Measurements from ENCODE around the gene CIBAR2.
"Not testable (repeated sequence)": the region's sequence is repeated elsewhere in the genome, so short reads cannot be mapped to it uniquely, and the experiment has no call there.

CIBAR2 gene

DNA sequence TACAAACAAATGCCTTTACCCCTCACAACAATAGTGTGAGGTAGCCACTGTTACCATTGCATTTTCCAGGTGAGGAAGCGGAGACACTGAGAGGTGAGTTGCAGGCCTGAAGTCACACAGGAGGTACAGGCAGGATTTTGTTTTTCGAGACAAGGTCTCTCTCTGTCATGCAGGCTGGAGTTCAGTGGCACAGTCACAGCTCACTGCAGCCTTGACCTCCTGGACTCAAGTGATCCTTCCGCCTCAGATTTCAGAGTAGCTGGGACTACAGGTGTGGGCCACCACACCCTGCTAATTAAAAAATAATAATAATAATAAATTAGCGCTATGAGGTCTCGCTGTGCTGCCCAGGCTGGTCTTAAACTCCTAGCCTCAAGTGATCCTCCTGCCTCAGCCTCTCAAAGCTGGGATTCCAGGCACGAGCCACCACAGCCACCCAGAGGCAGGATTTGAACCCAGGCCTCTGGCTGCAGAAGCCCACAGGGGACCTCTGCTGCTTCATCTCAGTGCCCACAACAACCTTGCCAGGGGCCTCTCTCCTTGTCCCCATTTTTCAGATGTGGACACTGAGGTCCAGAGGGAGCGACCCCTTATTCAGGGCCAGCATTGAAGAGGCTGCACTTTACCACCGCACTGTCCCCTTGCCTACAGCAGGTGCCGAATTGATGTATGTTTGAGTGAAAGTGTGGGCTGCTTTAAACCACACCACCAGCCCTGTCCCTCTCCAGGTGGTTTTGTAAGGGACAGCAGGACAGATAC is 16.0 kb upstream of the CIBAR2 start:
- DNase-seq (ENCODE audit: low read depth), result no peak

DNA sequence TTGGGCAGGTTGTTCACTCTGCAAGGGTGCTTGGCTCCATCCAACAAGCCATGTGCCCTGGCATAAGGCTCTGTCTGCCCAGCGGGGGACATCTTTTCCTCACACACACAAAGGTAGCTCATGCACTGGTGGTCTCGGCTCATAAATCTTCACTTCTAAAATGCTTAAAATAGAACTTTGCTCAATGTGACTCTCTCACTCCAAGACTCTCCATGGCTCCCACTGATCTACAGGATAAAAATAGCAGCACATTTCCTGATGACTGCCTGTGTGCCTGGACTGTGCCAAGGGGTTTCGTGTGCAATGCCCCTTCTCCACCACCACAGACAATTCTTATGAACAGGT is 15.1 kb upstream of the CIBAR2 start:
- no peak for DNase-seq (ENCODE audit: low read depth)

GRCh38 chr16:85126705-85127378 is 14.6 kb upstream of the CIBAR2 start:
- DNase-seq (ENCODE audit: low read depth), result peak; percentile 73

DNA sequence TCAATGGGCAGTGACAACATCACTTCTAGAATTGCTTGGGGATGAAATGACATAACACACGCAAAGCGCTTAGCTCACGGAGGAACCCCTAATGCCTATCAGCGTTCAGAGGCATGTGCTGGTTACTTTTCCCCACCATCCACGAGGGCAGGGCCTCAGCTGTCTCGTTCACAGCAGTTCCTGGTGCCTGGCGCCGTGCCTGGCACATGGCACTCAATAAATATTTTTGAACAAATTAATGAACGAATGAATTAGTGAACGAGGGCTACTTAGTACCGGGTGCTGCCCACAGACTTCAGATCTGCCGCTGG is 14.1 kb upstream of the CIBAR2 start:
- DNase-seq (ENCODE audit: low read depth), result no peak

DNA sequence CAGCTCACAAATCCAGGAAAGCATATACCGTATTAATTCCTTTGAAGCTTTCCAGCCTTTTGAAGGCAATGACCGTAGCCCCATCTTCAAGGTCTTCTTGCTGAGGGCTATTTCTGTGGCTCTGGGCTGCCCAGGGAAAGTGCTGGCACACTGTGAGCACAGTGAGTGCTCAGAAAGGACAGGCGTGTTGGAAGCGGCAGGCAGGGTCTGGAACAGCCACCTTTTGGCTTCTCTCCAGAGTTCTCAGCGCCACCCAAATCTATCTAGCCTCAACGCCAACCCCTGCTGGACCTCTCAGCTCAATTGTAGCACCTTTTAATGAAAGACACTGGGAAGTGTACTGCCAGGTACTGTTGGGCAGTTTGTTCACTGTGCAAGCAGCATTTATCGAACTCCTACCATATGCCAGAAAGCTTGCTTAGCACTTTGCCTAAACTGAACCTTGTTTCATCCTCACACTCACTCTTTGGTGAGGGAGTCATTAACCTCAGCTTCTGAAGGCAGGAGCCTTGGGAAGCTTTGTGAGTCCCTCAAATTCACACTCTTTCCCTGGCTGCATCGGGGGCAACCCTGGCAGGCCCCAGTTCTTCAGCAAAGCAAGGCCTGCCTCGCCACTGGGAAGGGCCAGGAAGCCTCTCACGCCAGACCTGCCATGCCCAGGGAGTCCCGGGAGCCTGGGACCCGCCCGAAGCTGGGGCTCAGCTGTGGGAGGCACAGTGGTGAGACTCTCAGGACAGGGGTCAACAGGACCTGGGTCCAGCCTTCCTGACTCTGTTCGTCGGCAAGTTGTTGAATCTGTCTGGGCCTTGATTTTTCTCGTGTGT is 13.5 kb upstream of the CIBAR2 start:
- no peak for DNase-seq (ENCODE audit: low read depth)

- DNase-seq (ENCODE audit: low read depth), result no peak
Observed at GRCh38 chr16:85124636-85125346, 12.5 kb upstream of the CIBAR2 start.

DNA sequence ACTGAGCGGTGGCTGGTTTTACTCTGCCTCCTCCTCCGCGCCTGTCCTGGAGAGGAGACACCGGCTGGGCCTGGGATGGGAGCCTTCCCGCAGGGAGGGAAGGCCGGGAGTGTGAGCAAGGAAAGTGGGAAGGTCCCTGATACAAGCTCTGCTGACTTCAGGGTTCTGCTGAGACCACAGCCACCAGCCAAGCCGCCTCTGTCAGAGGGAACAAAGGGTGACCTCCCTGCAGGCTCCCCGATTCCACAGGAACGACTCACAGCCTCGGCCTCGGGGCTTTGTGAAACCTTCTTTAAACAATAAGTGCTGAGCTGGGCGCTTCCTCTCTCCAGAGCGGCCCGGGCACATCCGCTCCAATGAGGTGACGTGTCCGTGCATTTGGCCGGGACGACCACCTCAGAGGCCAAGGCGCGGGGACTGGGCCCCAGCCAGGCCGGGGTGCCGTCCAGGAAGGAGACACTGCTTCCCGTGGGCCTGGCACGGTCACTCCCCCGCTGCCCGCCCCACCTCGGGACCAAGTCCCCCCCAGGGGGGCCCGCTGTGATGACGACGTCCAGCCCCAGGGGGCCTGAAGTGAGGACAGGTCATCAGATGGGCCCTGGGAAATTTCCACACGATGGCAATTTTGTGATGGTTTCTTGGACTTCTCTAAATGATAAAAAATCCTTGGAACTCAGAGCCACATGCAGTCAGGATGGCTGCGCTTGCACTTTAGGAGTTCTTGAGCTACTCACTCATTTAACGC is 11.8 kb upstream of the CIBAR2 start:
- DNase-seq (ENCODE audit: low read depth), result no peak

- not testable (repeated sequence) for DNase-seq (ENCODE audit: low read depth)
Observed at GRCh38 chr16:85123441-85123840, 11.2 kb upstream of the CIBAR2 start.

- no peak for DNase-seq (ENCODE audit: low read depth)
Observed at GRCh38 chr16:85120006-85120340, 7.7 kb upstream of the CIBAR2 start.

DNA sequence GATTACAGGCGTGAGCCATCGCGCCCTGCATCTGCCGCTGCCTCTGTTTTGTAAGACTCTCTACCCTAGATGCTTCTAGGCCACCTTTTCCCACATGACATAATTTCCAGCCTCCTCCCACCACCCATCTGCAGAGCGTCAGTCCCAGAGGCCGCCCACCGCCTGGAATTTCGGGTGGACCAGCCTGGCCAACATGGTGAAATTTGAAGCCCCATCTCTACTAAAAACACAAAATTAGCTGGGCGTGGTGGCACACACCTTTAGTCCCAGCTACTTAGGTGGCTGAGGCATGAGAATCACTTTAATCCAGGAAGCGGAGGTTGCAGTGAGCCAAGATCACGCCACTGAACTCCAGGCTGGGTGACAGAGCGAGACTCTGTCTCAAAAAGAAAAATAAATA is 5.1 kb upstream of the CIBAR2 start:
- DNase-seq (ENCODE audit: low read depth), result no peak

GRCh38 chr16:85114909-85115567 is 2.8 kb upstream of the CIBAR2 start:
- DNase-seq (ENCODE audit: low read depth), result peak; percentile 63

- DNase-seq (ENCODE audit: low read depth), result no peak
Observed at GRCh38 chr16:85113913-85114312, 1.6 kb upstream of the CIBAR2 start.

DNA sequence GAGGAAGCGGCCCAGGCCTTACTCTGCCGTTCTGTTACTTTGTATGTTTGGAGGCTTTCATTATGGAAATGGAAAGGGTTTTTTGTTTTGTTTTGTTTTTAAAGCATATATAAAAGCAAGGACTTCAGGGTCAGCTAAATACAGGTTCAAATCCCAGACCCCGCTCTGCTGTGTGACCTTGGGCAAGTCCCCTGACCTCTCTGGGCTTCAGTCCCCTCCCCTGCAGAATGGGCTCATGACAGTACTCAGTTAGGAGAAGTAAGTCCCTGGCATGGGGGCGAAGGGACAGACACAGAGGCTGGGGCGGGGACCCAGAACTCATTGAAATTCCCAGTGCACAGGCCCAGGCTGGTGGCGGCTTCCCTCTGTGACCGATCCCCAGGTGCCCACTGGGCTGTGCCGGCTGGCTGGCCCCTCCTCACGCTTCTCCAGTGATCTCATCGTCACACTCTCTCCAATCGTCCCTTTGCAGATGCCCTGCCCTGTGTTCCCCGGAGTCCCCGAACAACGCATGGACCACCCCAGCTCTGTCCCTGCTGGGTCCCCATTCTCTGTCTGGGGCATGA is 979 bp upstream of the CIBAR2 start:
- DNase-seq (ENCODE audit: low read depth), result no peak

DNA sequence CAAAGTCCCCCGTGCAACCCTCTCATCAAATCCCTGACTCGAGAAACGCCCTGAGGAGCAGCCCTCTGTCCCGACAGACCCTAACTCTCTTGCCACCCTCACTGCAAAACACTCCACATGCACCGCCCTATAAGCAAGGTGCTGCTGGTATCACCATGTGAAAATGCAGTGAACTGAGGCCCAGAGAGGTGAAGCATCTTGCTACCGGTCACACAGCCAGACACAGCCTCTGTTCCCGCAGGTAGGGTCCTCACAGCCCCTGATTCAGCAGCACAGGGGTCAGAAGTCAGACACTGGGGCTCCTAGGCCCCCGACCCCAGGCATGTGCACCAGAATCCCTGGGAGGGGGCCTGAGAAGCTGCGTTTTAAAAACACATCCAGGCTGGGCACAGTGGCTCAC is 1.1 kb downstream of the CIBAR2 start:
- DNase-seq (ENCODE audit: low read depth), result no peak

DNA sequence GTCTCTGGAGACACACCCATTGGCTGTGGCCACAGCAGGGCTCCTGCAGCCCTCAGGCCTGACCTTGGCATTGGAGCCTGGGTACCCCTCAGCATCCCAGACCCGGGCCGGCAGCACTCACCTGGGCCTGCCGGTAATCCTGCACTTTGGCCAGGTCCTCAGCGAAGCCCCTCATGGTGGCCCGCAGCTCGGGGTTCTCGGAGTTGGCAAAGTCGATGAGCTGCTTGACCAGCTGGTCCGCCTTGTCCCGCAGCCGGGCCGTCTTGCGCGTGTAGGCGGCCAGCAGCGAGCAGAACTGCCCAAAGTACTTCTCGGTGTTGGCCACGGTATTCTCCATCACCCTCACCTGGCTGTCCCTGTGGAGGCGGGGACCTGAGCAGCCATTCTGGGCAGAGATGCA is 2.2 kb downstream of the CIBAR2 start:
- no peak for DNase-seq (ENCODE audit: low read depth)

DNA sequence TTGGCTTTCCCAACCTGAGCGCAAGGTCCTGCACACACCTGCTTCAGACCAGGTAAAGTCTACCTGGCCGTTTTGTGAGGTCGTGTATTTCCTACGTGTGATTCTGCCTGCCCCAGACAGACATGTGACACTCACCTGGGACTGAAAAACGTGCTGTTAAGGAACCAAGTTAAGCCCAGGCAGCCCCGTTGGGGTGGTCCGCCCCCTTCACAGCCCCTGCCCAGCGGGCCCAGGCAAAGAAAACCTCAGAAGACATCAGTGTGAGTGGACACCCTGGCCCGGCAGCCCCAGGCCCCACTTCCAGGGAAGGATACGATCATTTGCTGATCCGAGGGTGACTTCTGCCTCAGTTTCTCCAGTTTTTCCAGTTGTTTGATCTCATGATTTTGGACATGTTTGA is 4.7 kb downstream of the CIBAR2 start:
- no peak for DNase-seq (ENCODE audit: low read depth)

GRCh38 chr16:85107083-85107482 is 5.2 kb downstream of the CIBAR2 start:
- no peak for DNase-seq (ENCODE audit: low read depth)

DNA sequence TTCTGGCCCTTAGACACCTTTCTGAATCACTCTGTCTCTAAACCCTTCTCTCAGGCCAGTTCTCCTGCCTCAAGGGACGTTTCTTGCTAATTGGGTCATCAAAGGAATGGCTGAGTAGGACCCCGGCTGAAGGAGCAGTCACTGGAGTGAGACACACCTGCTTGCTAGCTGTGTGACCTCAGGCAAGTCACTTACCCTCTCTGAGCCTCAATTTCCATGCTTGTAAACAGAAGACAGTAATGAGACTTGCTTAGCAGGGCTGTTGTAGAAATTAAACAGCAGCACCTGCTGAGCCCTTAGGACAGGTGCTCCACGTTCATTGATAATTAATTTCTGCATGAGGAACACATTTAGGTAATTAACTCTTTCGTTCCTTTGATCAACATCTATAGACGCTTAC is 6.8 kb downstream of the CIBAR2 start:
- DNase-seq (ENCODE audit: low read depth), result no peak

DNA sequence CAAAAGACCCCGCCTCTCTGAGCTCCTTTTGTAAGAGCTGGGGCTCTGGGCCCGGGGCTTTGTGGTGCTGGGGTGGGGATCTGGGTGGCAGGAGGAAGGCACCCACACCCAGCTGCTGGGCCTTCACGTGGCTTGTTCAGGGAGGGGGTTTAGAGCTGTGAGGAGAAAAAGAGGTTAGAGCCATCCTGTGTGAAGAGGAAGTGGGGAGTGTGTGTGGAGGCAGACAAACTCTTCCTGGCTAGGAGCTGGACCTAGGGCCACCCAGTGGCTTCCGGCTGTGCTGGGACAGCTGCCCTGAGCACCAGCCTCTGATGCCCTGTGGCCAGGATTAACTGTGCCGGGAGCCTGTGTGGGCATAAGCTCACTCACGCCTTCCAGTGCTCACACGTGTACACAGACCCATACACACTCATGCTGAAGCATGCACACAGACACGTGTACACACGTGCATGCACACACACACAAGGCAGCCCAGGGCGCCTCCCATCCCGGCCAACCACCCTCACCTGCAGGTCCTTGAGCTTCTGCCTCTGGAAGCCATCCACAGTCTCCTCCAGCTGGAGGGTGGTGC is 7.4 kb downstream of the CIBAR2 start:
- DNase-seq (ENCODE audit: low read depth), result no peak

DNA sequence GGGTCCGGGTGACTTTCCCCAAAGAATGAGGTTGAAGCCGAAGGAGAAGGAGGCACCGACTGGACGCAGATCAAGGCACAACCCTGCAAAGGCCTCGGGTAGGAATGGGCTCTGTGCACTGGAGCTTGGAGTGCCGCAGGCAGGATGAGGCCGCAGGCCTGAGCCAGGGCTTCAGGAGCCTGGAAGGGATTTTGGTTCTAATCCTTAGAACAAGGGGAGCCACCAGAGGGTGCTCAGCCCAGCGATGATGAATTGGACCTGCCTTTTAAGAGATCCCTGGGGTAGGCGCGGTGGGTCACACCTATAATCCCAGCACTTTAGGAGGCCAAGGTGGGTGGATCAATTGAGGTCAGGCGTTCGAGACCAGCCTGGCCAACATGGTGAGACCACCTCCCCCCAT is 8.1 kb downstream of the CIBAR2 start:
- no peak for DNase-seq (ENCODE audit: low read depth)

Data from stimulated activated CD4-positive, alpha-beta T cell treated with anti-CD3 and anti-CD28 coated beads, Interleukin-2, amount 100 ng/mL, for 4 hours (primary cell).